Mucosa of stomach (tissue), 1 donor: Measurements from ENCODE around the gene PFKFB4.
"Not testable (repeated sequence)": the region's sequence is repeated elsewhere in the genome, so short reads cannot be mapped to it uniquely, and the experiment has no call there.

Source experiments
- H3K27me3 ChIP-seq: one replicate; pipeline ENCODE4 v1.7.0; 2013; ENCODE audit warnings: mild to moderate bottlenecking, low read length; ENCODE audit not compliant: control insufficient read depth, insufficient read depth
- H3K36me3 ChIP-seq: one replicate; pipeline ENCODE4 v1.7.0; 2013; ENCODE audit warnings: low read length; ENCODE audit not compliant: control insufficient read depth, insufficient read depth
- H3K4me1 ChIP-seq: one replicate; pipeline ENCODE4 v1.7.0; 2013; ENCODE audit warnings: mild to moderate bottlenecking, low read length; ENCODE audit not compliant: control insufficient read depth, insufficient read depth
- H3K4me3 ChIP-seq: one replicate; pipeline ENCODE4 v1.7.0; 2013; ENCODE audit warnings: low read length
- H3K9ac ChIP-seq: one replicate; pipeline ENCODE4 v1.7.0; 2013; ENCODE audit warnings: mild to moderate bottlenecking, low read length, moderate library complexity
- H3K9me3 ChIP-seq: one replicate; pipeline ENCODE4 v1.7.0; 2013; ENCODE audit warnings: mild to moderate bottlenecking, low read length, moderate library complexity; ENCODE audit not compliant: control insufficient read depth
- donor health status: Pancreatic carcinoma.

PFKFB4 gene

GRCh38 chr3:48535578-48535977, 21.0 kb downstream of the PFKFB4 start:
- Histone ChIP-seq H3K4me3 (no peak overlapping the region), H3K4me1 (no peaks in the 10 kb centered on the region), H3K9me3 (no peaks in the 10 kb centered on the region), H3K9ac (no peak overlapping the region), H3K36me3 (no peaks in the 10 kb centered on the region), H3K27me3 (no peaks in the 10 kb centered on the region)

GRCh38 chr3:48532977-48533337, 23.6 kb downstream of the PFKFB4 start:
- H3K4me3 ChIP-seq, result no peak overlapping the region
- no peaks in the 10 kb centered on the region for H3K36me3 ChIP-seq
- H3K9me3 ChIP-seq, result no peaks in the 10 kb centered on the region
- no peaks in the 10 kb centered on the region for H3K27me3 ChIP-seq
- H3K4me1 ChIP-seq, result no peaks in the 10 kb centered on the region
- no peak overlapping the region for H3K9ac ChIP-seq

GRCh38 chr3:48532271-48532976, 24.2 kb downstream of the PFKFB4 start:
- Histone ChIP-seq H3K4me3 (no peak overlapping the region), H3K27me3 (no peaks in the 10 kb centered on the region), H3K36me3 (no peaks in the 10 kb centered on the region), H3K9me3 (no peaks in the 10 kb centered on the region), H3K4me1 (no peaks in the 10 kb centered on the region), H3K9ac (no peak overlapping the region)

- H3K9me3 ChIP-seq, H3K36me3 ChIP-seq, H3K4me1 ChIP-seq, H3K9ac ChIP-seq, H3K27me3 ChIP-seq, H3K4me3 ChIP-seq: not testable (repeated sequence)
Observed at GRCh38 chr3:48530701-48531100, 25.9 kb downstream of the PFKFB4 start.

- Histone ChIP-seq H3K27me3 (no peaks in the 10 kb centered on the region), H3K9ac (no peak overlapping the region), H3K4me3 (no peak overlapping the region), H3K9me3 (no peaks in the 10 kb centered on the region), H3K36me3 (no peaks in the 10 kb centered on the region), H3K4me1 (no peaks in the 10 kb centered on the region)
Observed at GRCh38 chr3:48528754-48529153, 27.8 kb downstream of the PFKFB4 start.

- H3K4me1 ChIP-seq, result no peaks in the 10 kb centered on the region
- no peak overlapping the region for H3K4me3 ChIP-seq
- no peaks in the 10 kb centered on the region for H3K27me3 ChIP-seq
- no peaks in the 10 kb centered on the region for H3K36me3 ChIP-seq
- H3K9me3 ChIP-seq, result no peaks in the 10 kb centered on the region
- no peak overlapping the region for H3K9ac ChIP-seq
Observed at GRCh38 chr3:48528048-48528447, 28.6 kb downstream of the PFKFB4 start.

- H3K36me3 ChIP-seq, result no peaks in the 10 kb centered on the region
Observed at GRCh38 chr3:48524970-48525369, 31.6 kb downstream of the PFKFB4 start.

GRCh38 chr3:48521635-48522034, 35.0 kb downstream of the PFKFB4 start:
- Histone ChIP-seq H3K36me3 (no peaks in the 10 kb centered on the region), H3K9ac (no peak overlapping the region), H3K9me3 (no peaks in the 10 kb centered on the region), H3K4me1 (no peaks in the 10 kb centered on the region), H3K27me3 (no peaks in the 10 kb centered on the region), H3K4me3 (no peak overlapping the region)

More at GRCh38 chr3:48524970-48525369, 31.6 kb downstream of the PFKFB4 start:
- Histone ChIP-seq H3K9me3 (no peaks in the 10 kb centered on the region), H3K4me3 (no peak overlapping the region), H3K27me3 (no peaks in the 10 kb centered on the region), H3K4me1 (no peaks in the 10 kb centered on the region), H3K9ac (no peak overlapping the region)

GRCh38 chr3:48519277-48519643, 37.3 kb downstream of the PFKFB4 start:
- Histone ChIP-seq H3K4me1 (no peaks in the 10 kb centered on the region), H3K9ac (no peak overlapping the region), H3K36me3 (no peaks in the 10 kb centered on the region), H3K9me3 (no peaks in the 10 kb centered on the region), H3K27me3 (no peaks in the 10 kb centered on the region), H3K4me3 (no peak overlapping the region)

GRCh38 chr3:48518638-48519276, 37.8 kb downstream of the PFKFB4 start:
- no peaks in the 10 kb centered on the region for H3K36me3 ChIP-seq
- no peaks in the 10 kb centered on the region for H3K4me1 ChIP-seq
- no peak overlapping the region for H3K9ac ChIP-seq
- no peaks in the 10 kb centered on the region for H3K27me3 ChIP-seq
- no peaks in the 10 kb centered on the region for H3K9me3 ChIP-seq
- no peak overlapping the region for H3K4me3 ChIP-seq

- Histone ChIP-seq H3K4me3 (no peak overlapping the region), H3K9ac (no peak overlapping the region), H3K4me1 (no peaks in the 10 kb centered on the region), H3K36me3 (no peaks in the 10 kb centered on the region), H3K9me3 (no peaks in the 10 kb centered on the region), H3K27me3 (no peaks in the 10 kb centered on the region)
Observed at GRCh38 chr3:48518069-48518468, 38.5 kb downstream of the PFKFB4 start.

- H3K4me1 ChIP-seq, result no peaks in the 10 kb centered on the region
- H3K9me3 ChIP-seq, result no peaks in the 10 kb centered on the region
- no peaks in the 10 kb centered on the region for H3K27me3 ChIP-seq
Observed at GRCh38 chr3:48516571-48516970, 40.0 kb downstream of the PFKFB4 start.

More at GRCh38 chr3:48516571-48516970, 40.0 kb downstream of the PFKFB4 start:
- no peaks in the 10 kb centered on the region for H3K36me3 ChIP-seq
- no peak overlapping the region for H3K4me3 ChIP-seq
- no peak overlapping the region for H3K9ac ChIP-seq
